ENCODE data around the gene RIPPLY1.

RIPPLY1 gene, protein sequence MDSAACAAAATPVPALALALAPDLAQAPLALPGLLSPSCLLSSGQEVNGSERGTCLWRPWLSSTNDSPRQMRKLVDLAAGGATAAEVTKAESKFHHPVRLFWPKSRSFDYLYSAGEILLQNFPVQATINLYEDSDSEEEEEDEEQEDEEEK

GRCh38 chrX:106903291-106903824 lies at the start of gene RIPPLY1:
Gene RIPPLY1 (minus strand): TSS chrX:106903341. CDS start chrX:106903287, 54 bp downstream.
- DNase-seq, result no peak

GRCh38 chrX:106952538-106952937 lies 49.4 kb upstream of the RIPPLY1 start:
- DNase-seq, result no peak

- DNase-seq, result no peak
Measured at GRCh38 chrX:106952089-106952488, 48.9 kb upstream of the RIPPLY1 start.

DNA sequence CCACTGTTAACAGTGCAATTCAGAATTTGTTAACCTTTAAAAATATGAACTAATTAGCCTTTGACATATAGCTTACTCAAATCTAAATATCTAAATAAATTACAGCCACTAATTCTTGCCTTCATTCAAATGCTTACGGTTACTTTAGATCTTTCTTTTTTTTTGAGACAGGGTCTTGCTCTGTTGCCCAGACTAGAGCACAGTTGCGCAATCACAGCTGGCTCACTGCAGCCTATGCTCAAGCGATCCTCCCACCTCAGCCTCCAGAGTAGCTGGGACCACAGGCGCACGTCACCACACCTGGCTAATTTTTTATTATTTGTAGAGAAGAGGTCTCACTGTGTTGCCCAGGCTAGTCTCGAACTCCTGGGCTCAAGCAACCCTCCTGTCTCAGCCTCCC lies 48.1 kb upstream of the RIPPLY1 start:
- no peak for DNase-seq

DNA sequence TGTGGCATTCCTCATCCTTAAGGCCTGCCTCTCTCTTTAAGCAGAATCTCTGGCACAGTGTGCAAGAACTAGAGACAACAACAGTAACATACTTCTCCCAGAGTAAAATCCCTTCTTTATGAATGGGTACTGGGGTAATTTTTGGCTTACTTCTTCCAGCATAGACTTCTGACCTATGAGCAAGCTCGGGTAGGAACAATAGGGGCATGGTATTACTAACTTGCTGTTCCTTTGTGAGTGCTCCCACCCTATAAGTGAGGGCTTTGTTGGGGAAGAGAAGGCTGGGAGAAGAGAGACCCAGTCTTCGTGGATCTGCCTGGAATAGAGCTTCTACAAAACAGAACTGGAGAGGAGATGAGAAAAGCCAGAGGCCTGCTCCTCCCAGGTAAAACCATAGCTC lies 47.2 kb upstream of the RIPPLY1 start:
- DNase-seq, result no peak

DNA sequence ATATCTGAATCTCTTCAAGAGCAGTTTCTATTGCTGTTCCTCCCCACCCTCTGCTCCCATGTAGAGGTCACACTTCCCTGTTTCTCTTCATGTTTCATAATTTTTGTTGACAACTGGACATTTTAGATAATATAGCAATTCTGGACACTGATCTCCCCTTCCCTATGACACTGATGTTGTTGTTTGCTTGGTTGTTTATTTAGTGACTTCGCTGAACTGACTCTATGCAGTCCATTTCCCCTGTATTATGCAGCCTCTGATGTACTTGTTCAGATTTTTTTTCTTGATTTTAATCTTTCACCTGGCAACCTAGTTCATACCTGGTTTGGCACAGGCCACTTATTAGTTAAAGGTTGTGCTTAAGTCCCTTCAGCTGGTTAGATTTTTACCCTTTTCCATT lies 46.2 kb upstream of the RIPPLY1 start:
- DNase-seq, result no peak

- no peak for DNase-seq
Measured at GRCh38 chrX:106948641-106949040, 45.5 kb upstream of the RIPPLY1 start.

GRCh38 chrX:106946464-106946863 lies 43.3 kb upstream of the RIPPLY1 start:
- no peak for DNase-seq

DNA sequence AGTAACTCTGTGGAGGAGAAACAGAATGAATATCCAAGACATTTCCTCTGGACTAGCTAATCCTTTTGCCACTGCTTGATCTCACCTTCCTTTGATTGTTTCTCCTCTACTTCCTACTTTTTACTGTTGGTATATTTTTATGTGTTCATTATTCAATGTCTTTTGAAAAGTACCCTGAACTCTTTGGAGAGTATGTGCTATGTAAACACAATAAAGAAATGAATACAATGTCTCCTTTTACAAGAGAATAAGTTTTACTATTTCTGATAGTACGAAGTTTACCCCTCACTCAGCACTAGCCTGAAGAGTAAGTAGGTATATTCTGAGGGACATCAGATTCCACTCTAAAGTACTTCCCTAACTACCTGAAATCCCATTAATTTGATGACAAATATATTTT lies 36.9 kb upstream of the RIPPLY1 start:
- DNase-seq, result no peak

DNA sequence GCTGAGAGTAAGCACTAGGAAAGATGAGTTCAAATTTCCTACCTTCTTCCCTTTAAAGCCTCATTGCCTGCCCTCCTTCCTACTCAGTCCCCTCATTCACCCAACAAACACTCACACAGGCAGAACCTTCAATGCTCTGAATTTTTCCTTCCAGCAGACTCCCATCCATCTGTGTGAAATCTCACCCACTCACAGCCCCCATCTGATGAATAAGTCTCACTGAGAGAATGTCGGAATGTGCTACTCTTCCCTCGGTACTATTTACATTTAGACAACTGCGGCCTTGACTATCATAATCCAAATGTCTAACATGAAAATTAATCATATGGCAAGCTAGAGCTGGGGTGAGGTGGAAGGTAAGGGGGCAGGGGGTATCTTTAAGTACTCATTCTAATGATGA lies 36.4 kb upstream of the RIPPLY1 start:
- no peak for DNase-seq

DNA sequence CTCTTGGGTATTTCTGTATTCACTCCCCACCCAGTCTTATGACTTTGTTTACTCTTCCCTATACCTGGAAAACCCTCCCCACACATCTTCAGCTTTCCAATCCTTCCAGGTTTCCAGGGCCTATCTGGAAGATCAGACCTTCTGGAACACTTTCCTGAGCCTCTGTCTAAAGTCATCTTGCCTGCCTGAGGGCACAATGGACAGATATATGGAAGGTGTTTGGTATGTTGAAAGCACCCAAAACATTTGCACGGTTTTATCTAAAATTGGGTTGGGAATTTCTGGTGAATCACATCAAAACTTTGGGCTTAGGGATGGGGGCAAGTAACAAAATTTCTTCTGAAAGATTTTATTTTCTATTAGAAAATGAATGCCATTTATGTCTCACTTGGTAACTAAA lies 33.1 kb upstream of the RIPPLY1 start:
- no peak for DNase-seq

- no peak for DNase-seq
Measured at GRCh38 chrX:106935175-106935574, 32.0 kb upstream of the RIPPLY1 start.

DNA sequence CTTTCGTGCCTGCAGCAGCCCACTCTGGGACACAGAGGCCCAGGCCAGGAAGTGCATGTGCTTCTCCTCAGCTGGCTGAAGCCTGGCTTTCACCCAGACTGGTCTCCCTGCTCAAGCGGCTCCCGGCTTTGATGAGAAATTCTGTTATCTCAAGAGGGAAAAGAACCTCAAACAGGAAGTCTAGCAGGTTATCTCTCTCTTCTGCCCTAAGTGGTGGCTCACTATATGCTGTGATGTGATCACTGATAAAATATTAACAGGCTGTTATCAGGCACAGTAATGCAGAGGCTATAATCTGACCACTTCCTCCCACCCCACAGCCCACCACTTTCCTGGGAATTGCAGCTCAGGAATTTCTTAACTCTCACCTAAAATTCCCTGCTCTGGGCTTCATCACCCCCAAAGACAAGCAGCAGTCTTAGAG lies 30.4 kb upstream of the RIPPLY1 start:
- no peak for DNase-seq

GRCh38 chrX:106932960-106933537 lies 29.9 kb upstream of the RIPPLY1 start:
- DNase-seq, result no peak

GRCh38 chrX:106932492-106932923 lies 29.4 kb upstream of the RIPPLY1 start:
- DNase-seq, result no peak

DNA sequence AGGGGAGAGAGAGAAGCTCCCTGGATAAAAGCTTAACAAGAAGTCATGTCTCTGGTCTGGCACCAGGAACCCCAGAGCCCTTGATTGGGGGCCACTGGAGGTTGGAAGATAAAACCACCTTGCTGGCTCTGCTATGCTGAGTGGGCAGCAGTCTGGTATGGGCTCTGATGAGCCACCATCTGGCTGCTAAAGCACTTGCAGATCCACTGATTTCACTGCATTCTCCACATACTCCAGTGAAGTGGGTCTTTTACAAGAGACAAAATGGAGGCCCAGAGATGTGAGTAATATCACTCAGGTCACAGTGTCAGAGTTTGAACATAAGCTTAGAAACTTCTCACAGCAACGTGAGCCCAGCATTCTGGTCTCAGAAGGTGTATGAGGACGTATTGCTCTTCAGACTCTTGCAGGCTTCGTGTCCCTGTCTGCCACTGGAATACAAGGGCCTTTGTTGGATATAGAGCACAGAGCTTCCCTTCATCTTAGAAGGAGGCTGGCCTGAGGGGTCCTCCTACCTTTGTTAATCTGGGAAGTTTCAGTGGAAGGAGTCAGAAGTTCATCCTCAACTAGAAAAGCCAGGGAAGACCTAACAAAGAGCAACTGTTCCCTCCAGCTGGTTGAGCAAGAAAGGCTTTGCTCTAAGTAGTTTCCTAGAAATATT lies 28.8 kb upstream of the RIPPLY1 start:
- DNase-seq, result no peak

DNA sequence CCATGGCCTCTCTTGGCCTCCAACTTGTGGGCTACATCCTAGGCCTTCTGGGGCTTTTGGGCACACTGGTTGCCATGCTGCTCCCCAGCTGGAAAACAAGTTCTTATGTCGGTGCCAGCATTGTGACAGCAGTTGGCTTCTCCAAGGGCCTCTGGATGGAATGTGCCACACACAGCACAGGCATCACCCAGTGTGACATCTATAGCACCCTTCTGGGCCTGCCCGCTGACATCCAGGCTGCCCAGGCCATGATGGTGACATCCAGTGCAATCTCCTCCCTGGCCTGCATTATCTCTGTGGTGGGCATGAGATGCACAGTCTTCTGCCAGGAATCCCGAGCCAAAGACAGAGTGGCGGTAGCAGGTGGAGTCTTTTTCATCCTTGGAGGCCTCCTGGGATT lies 25.1 kb upstream of the RIPPLY1 start:
- DNase-seq, result no peak

DNA sequence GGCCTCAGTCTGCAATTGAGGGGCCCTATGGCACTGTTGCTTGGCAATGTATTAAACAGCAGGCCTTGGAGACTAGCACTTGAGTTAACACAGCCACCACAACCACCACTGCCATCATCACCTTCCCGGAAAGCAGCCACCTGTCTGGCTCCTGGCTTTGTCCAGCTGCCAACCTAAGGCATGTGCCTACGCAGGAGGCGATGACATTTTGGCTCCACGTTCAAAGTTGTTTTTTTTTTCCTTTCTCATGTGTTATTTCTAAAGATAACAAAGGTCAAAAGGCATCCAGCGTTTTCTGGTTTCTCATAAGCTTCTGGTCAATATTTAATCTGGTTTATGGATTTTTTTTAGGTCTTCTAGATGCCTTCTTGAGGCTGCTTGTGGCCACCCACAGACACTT lies 24.6 kb upstream of the RIPPLY1 start:
- DNase-seq, result no peak

- no peak for DNase-seq
Measured at GRCh38 chrX:106927023-106927422, 23.9 kb upstream of the RIPPLY1 start.

- no peak for DNase-seq
Measured at GRCh38 chrX:106921637-106922036, 18.5 kb upstream of the RIPPLY1 start.

GRCh38 chrX:106919932-106920452 lies 16.9 kb upstream of the RIPPLY1 start, which contains the start of gene CLDN2:
Gene CLDN2 (plus strand): TSS chrX:106920402. CDS start chrX:106928229, 7,827 bp downstream.
- no peak for DNase-seq

GRCh38 chrX:106917830-106918500 lies 14.8 kb upstream of the RIPPLY1 start:
- no peak for DNase-seq

- no peak for DNase-seq
Measured at GRCh38 chrX:106912864-106913263, 9.7 kb upstream of the RIPPLY1 start.

All from NCI-H1930 (cell line).